KOPT-K1 (cell line): ENCODE measurements around the gene OTUD5.
"Not testable (repeated sequence)": the region's sequence is repeated elsewhere in the genome, so short reads cannot be mapped to it uniquely, and the experiment has no call there.

Experiments
- H3K27ac ChIP-seq: fragments of 200-600 bp; sonication (generic); 2 replicates; pipeline ENCODE4 v1.5.1; 2016; ENCODE audit warnings: antibody characterized with exemption, mild to moderate bottlenecking, low read depth, low read length; ENCODE audit not compliant: poor library complexity, severe bottlenecking
- H3K36me3 ChIP-seq: fragments of 200-600 bp; sonication (generic); 2 replicates; pipeline ENCODE4 v1.5.1; 2017; ENCODE audit warnings: antibody characterized with exemption, mild to moderate bottlenecking, low read length, moderate library complexity; ENCODE audit not compliant: insufficient read depth
- H3K9me3 ChIP-seq: fragments of 200-600 bp; sonication (generic); 2 replicates; pipeline ENCODE4 v1.5.1; 2017; ENCODE audit warnings: antibody characterized with exemption, low read length, mild to moderate bottlenecking; ENCODE audit not compliant: insufficient read depth, poor library complexity, severe bottlenecking

Gene OTUD5

DNA sequence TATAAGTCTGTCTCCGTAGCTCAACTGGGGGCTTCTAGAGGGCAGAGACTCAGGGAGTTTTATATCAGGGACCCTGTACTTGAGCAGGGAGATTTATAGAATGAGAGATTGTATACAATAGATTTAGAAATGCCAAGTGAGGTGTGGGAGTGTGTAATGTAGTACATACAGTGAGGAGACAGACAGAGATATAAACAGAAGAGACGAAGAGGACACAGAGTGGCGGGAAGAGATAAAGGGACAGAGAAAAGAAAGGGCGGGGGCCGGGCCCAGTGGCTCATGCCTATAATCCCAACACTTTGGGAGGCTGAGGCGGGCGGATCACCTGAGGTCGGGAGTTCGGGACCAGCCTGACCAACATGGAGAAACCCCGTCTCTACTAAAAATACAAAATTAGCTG lies 22.9 kb upstream of the OTUD5 start:
- H3K27ac ChIP-seq, H3K9me3 ChIP-seq: not testable (repeated sequence)
- H3K36me3 ChIP-seq, result peaks cover 83% of the 10 kb centered on the region

DNA sequence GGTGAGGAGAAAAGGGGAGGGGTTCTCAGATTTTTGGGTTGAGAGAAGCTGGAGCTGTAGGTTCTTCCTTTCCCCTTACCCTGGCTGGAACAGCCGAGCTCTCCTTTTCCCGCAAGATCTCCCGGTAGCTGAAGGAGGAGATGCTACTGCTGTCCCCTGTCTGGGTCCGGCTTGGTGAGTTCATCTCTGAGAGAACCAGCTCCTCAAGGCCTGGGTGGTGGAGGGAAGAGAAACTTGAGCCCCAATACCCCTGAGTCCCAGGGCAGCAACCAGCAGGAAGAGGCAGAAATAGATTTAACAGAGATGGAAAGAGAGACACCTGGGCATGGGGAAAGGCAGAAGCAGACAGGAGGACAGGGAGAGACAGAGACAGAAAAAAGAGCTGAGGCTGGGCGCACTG lies 20.8 kb upstream of the OTUD5 start:
- Histone ChIP-seq H3K9me3 (no peaks in the 10 kb centered on the region), H3K27ac (no peak overlapping the region), H3K36me3 (peaks cover 77% of the 10 kb centered on the region)

DNA sequence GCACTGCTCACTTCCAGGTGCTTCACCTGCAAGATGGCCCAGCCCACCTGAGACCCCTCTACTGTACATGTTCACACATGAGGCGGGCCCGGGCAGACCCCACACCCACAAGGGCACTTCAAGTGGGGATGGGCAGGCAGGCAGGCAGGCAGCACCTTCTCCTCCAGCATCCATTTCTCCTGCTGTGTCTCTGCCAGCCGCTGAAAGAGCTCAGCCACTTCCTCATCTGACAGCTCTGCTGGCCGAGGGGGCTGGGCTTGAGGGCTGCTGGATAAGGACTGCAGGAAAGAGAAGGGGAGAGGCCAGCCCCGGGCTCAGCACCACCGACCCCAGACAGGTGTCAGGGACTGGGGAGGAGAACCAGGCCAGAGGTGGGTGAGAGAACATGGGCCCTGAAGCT lies 18.7 kb upstream of the OTUD5 start:
- H3K36me3 ChIP-seq, result peaks cover 56% of the 10 kb centered on the region
- H3K9me3 ChIP-seq, result no peaks in the 10 kb centered on the region
- H3K27ac ChIP-seq, result no peak overlapping the region

DNA sequence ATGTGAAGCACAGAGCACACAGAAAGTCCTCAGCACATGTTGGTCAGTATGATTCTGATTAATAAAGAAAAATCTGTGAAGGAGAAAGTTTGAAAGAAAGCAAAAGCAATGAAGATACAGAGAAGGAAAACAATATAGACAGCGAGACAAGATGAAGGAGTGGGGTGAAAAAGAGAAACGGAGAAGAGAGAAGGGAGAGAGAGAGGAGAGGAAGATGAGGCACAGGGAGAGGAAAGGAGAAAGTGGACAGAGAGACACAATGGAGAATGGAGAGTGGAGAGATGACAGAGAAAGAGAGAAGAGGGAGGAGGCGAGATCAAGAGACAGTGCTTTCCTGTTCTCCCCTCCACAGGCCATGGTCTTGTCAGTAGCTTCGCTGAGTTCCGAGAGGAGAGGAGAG lies 18.1 kb upstream of the OTUD5 start:
- Histone ChIP-seq H3K27ac (no peak overlapping the region), H3K36me3 (peaks cover 51% of the 10 kb centered on the region), H3K9me3 (no peaks in the 10 kb centered on the region)

DNA sequence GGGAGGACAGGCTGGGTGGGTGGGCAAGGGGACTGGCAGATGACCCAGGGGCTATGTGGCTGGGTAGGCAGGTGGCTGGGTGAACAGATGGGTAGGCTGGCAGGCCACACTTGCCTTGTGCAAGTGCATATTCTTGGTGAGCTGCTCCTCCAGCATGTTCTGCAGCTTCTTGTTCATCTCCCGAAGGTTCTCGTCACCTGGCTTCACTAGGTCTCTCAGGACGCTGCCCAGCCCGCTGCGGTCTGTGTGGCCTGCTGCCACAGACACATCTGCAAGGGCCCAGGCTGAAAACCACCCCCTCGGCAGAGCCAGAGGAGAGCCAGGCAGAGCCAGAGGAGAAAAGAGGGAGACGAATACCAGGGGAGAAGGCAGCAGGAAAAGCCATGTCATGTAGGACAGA lies 17.6 kb upstream of the OTUD5 start:
- no peak overlapping the region for H3K27ac ChIP-seq
- H3K9me3 ChIP-seq, result no peaks in the 10 kb centered on the region
- H3K36me3 ChIP-seq, result peaks cover 47% of the 10 kb centered on the region

DNA sequence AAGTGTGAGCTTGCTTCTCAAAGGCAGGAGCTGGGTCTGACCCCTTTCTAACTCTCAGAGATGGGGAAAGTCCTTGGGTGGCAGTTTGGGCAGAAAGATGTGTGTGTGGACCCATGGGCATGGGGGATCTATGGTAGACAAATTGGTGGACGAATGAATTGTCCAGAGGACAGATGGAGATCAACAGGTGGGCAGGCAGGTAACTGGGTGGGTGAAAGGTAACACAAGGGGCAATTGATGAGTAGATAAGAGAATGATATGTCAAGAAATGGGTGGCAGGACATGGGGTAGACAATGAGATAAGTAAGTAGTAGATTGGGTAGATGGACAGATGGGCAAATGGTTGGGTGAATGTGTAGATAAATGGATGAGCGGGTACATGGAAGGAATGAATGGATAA lies 17.2 kb upstream of the OTUD5 start:
- peaks cover 42% of the 10 kb centered on the region for H3K36me3 ChIP-seq
- no peaks in the 10 kb centered on the region for H3K9me3 ChIP-seq
- H3K27ac ChIP-seq, result no peak overlapping the region

DNA sequence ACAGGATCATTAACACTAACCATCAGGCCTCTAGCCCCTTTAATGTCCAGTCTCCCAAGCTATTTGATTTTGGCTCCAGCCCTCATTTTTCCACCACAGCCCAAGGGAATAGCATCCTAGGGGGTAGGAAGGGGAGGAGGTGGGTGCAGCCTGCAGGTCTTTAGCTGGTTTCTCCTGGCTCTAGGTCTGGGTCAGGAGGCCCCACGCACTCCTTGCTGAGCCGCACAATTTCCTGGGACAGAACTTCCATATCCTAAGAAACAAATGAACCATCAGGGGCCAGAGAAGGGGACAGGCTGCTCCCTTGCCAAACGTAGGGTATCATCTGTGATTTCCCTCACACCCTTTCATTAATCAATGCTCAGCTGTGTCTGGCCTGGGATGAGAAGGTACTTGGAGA lies 16.6 kb upstream of the OTUD5 start:
- no peak overlapping the region for H3K27ac ChIP-seq
- H3K9me3 ChIP-seq, result no peaks in the 10 kb centered on the region
- H3K36me3 ChIP-seq, result peaks cover 41% of the 10 kb centered on the region

DNA sequence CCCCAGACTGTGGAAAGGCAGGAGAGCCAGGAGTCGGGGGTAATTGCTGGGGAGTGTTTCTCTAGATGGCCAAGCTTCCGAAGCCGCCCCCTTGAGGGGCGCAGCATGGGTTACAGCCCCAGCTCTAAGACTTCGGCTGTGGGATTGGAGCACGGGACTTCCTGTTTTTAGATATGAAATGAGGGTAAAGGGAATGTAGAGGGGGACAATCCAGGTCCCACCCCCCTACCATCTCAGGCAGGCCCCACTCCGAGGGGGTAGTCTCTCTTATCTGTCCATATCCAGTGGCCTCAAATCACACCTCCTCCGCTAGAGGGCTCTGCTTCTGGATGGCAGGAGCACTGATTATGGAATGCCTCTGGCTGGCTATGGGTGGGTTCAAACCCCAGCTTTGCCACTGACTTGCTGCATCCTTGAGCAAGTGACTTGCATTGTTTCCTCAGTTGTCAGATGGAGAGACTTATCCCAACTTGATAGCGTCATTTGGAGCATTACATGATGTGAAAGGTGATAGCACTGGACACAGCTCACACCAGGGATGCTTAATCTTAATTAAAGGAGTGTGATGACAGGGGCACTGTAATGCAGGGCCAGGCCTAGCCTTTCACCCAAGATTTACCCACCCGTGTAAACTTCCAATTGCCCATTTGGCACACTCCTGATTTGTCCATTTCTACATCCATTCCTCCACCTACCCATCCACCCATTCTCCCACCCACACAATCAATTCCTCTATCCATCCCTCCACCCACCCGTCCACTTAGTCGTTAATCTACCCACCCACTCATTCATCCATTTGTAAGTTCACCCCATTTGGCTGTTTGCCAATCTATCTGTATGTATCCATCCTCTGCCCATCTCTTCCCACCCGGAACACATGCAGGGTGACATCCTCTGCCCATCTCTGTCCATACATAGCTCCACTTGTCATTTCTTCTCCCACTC lies 15.1 kb upstream of the OTUD5 start:
- Histone ChIP-seq H3K9me3 (no peaks in the 10 kb centered on the region), H3K27ac (no peak overlapping the region), H3K36me3 (peaks cover 31% of the 10 kb centered on the region)

DNA sequence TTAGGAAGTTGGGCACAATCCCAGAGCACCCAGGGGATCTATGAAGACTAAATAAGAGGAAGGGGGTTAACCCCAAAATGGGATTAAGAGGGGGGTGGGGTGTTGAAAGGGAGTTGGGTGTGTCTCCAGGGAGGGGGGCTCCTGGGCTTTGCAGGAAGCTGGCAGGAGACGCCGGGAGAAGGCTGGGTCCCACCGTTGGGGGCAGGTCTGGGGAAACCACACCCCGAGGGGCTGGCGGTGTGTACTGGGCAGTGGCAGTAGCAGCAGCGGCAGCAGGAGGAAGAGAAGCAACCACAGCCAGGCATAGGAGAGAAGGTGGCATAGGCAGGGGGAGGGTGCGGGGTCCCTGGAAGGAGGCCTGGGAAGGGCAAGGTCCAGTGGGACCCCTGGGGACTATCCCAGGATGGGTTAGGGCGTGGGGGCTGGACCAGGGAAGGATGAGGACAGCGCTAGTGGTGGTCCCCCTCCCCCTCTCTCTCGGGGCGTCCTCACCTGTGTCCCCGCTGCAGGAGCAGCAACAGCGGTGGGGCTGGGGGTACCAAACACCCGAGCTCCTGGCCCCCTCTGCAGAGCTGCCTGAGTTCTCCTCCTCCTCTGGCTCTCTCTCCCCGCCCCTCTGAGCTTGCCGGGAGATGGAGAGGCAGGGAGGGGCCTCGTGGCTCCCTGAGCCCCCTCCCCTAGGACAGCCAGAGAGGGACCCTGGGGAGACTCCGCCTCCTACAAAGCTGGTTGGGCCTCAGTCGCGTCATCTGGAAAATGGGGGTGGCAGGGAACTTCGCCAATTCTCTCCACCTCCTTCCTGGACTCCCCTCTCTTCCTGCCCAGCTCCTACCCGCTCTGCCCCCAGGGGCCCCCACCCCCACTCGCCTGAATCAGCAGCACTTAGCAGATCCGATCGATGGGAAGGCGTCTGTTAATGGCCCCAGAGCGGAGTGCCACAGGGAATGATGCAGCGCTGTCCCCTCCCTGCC lies 14.1 kb upstream of the OTUD5 start, which contains the start of gene KCND1:
Gene KCND1 (minus strand): TSS at position 596 of the 971 bp plus-strand sequence. CDS start 1,573 bp downstream, outside the sequence.
- Histone ChIP-seq H3K9me3 (no peaks in the 10 kb centered on the region), H3K36me3 (peaks cover 23% of the 10 kb centered on the region; the same call in 1 of the 2 replicates), H3K27ac (no peak within 1 kb of the TSS)

DNA sequence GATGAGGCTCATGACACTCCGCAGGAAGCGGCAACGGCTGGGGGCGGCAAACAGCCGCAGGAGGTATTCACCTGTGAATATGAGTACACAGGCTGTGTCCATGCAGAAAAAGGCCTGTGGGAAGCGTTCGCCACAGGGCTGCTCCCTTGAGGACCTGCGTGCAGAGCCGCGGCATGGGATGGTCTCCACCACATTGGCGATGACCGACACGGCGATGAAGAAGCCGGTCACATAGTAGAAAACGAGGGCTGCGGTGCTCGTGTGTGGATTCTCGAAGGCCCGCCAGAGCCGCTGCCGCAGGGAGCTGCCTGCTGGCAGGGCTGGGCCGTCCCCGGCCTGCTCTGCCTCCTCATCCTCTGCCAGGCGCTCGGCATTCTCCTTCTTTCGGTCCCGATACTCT lies 12.1 kb upstream of the OTUD5 start:
- H3K36me3 ChIP-seq, result peaks cover 3% of the 10 kb centered on the region; the same call in 1 of the 2 replicates
- no peaks in the 10 kb centered on the region for H3K9me3 ChIP-seq
- H3K27ac ChIP-seq, result no peak overlapping the region

DNA sequence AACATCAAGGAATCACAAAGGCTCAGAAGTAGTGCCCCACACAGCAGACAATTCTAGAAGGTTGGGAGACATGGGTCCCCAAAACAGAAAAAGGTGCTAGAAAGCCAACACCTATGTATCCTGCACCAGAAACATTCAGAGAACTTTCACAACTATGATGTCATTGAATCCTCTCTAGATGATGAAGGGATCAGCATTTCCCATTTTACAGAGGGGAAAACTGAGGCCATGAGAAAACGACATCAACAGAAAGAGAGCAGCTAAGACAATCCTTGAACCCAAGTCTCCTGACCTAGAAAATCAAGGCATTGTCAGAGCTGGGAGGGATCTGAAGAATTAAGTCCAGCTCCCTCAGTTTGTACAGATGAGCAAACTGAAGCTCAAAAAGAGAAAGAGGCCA lies 11.0 kb upstream of the OTUD5 start:
- no peak overlapping the region for H3K27ac ChIP-seq
- no peaks in the 10 kb centered on the region; the same call in 1 of the 2 replicates for H3K36me3 ChIP-seq
- H3K9me3 ChIP-seq, result no peaks in the 10 kb centered on the region

DNA sequence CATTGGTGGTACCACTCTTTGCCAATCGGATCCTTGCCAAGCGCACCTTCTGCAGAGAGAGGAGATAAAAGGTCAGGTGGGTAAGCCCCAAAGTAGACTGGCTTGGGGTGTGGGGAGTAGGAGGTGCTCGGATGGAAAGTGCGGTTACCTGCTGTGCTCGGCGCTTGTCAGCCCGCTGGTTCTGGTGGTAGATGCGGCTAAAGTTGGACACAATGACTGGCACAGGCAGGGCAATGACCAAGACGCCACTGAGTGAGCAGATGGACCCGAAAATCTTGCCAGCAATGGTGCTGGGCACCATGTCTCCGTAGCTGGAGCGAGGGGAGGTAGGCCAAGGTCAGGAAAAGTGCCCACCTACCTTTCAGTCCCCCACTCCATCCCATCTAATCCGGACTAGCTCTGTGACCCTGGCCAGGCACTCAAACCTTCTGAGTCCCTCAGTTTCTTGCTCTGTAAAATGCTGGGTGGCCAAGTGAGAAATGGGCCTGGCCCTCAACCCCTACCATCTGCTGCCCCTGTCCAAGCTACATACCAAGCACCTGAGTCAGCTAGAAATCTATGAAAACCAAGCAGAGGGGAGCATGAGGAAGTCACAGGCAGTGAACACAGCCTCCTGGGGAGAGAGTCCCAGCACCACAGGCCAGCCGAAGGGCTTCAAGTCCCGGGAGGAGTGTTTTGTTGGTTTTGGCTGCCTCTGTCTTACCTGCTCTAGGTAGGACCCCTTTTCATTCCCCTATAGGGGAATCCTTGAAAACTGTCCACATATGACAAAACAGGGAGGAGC lies 9.6 kb upstream of the OTUD5 start:
- Histone ChIP-seq H3K9me3 (no peaks in the 10 kb centered on the region), H3K27ac (no peak overlapping the region), H3K36me3 (no peaks in the 10 kb centered on the region; the same call in 1 of the 2 replicates)

DNA sequence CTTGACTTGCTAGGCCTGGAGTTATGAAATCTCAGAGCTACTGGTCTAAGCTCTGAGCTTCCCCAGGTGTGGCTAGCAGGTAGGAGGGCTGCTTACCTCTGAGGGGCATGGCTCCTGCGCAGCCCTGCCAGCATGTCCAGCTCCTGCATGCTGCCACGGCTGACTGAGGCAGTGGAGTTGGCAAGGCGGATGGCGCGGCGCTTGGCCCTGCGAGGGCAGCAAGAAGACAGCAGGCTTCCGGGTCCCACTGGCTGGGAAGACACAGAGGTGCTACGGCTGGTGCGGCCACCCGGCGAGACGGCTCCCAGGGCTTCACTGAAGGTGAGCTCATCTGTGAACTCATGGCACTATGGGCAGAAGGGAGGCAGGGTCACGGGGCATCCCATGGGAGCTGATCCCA lies 8.6 kb upstream of the OTUD5 start:
- Histone ChIP-seq H3K36me3 (no peaks in the 10 kb centered on the region; the same call in 1 of the 2 replicates), H3K9me3 (no peaks in the 10 kb centered on the region), H3K27ac (no peak overlapping the region)

DNA sequence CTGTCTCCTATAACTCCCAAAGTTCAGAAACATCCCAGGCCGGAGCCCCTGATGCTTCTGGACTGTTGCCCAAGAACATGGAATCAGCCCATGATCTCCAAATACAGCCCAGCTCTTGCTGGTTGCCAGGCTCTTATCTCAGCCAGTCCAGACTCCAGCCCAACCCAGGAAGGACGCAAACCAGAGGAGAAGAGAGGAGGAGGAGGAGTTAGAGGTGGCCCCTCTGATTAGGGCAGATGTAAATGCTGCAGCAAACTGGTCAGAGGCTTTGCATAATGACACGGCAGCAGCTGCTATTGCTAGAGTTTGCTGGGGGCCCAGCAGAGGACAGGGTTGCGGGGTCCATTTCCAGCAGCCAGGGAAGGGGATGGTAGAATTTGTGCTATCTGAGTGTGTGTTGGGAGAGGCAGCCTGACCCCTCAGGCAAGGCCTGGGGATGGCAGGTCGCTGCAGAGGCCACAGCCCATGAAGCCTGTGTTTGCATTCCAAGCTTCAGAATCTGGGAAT lies 4.2 kb upstream of the OTUD5 start:
- Histone ChIP-seq H3K27ac (no peak overlapping the region), H3K36me3 (no peaks in the 10 kb centered on the region; the same call in 1 of the 2 replicates), H3K9me3 (no peaks in the 10 kb centered on the region)
